OCI-LY7 (cell line): ENCODE results near the gene TBX4. TPM values are rescaled to one million over a fixed set of nuclear protein-coding genes. Genes with fewer than 3 reads are reported as not detected.
A peak's percentile ranks its signal among the peaks of the same experiment; 100 is the strongest.

Experiments used
- BruUV-seq: library from RNA; stranded (reverse); fragments of 400-500 nt; replicated peaks from 2 replicates; lab custom pipeline; 2021; lab: Mats Ljungman, UMichigan
- CTCF ChIA-PET: fragments of 300-600 bp; sonication (Branson Sonifier 250); formaldehyde crosslinking; loops from one replicate; lab custom pipeline; 2022; ENCODE audit warnings: antibody characterized with exemption; ENCODE audit not compliant: unreplicated experiment; lab: Charles Lee
- POLR2A ChIA-PET: fragments of 300-600 bp; sonication (Branson Sonifier 250); formaldehyde crosslinking; loops from one replicate; lab custom pipeline; 2022; ENCODE audit warnings: antibody characterized with exemption; lab: Charles Lee
- DNase-seq: peaks from one replicate; pipeline ENCODE4 v3.0.0-alpha.2; 2015; ENCODE audit warnings: low spot score
- H2AFZ ChIP-seq: fragments of 200-600 bp; sonication (generic), shearing (Covaris generic); 2 replicates; pipeline ENCODE4 v1.6.1; 2014; ENCODE audit warnings: mild to moderate bottlenecking, antibody characterized with exemption, low read length, moderate library complexity
- H3K27ac ChIP-seq: fragments of 200-600 bp; sonication (generic); 2 replicates; pipeline ENCODE4 v1.5.1; 2014; ENCODE audit warnings: mixed run types, low read depth, mild to moderate bottlenecking, moderate library complexity, low read length, inconsistent platforms; ENCODE audit not compliant: poor library complexity, severe bottlenecking
- H3K36me3 ChIP-seq: fragments of 200-600 bp; sonication (generic); 2 replicates; pipeline ENCODE4 v1.6.1; 2014; ENCODE audit warnings: mild to moderate bottlenecking, antibody characterized with exemption, low read length, moderate library complexity, mixed read lengths; ENCODE audit not compliant: insufficient read depth
- H3K4me1 ChIP-seq: fragments of 200-600 bp; sonication (generic); 2 replicates; pipeline ENCODE4 v1.5.1; 2014; ENCODE audit warnings: mild to moderate bottlenecking, low read length; ENCODE audit not compliant: insufficient read depth, poor library complexity, severe bottlenecking
- H3K4me2 ChIP-seq: fragments of 200-600 bp; sonication (generic); 2 replicates; pipeline ENCODE4 v1.6.1; 2014; ENCODE audit warnings: mild to moderate bottlenecking, low read length
- H3K4me3 ChIP-seq: fragments of 200-600 bp; sonication (generic); 2 replicates; pipeline ENCODE4 v1.5.1; 2014; ENCODE audit warnings: mild to moderate bottlenecking, low read depth, low read length; ENCODE audit not compliant: poor library complexity, severe bottlenecking
- H3K79me2 ChIP-seq: fragments of 200-600 bp; sonication (generic); 2 replicates; pipeline ENCODE4 v1.6.1; 2016; ENCODE audit warnings: low read depth, mild to moderate bottlenecking, low read length, moderate library complexity, mixed read lengths; ENCODE audit not compliant: insufficient read depth
- H3K9me2 ChIP-seq: fragments of 200-600 bp; sonication (generic); 2 replicates; pipeline ENCODE4 v1.6.1; 2016; ENCODE audit warnings: mild to moderate bottlenecking, low read length, mixed read lengths; ENCODE audit not compliant: insufficient read depth
- H3K9me3 ChIP-seq: fragments of 200-600 bp; sonication (generic); 2 replicates; pipeline ENCODE4 v1.6.1; 2014; ENCODE audit warnings: mild to moderate bottlenecking, mixed run types, low read length, mixed read lengths
- H4K20me1 ChIP-seq: fragments of 200-600 bp; sonication (generic); 2 replicates; pipeline ENCODE4 v1.6.1; 2014; ENCODE audit warnings: mild to moderate bottlenecking, antibody characterized with exemption, low read length, moderate library complexity, mixed read lengths; ENCODE audit not compliant: insufficient read depth
- EZH2phosphoT487 ChIP-seq: fragments of 200-600 bp; sonication (generic); IDR thresholded peaks from 2 replicates; pipeline ENCODE4 v1.6.1; 2018; ENCODE audit warnings: low read depth, borderline replicate concordance, mild to moderate bottlenecking, mixed run types, antibody characterized with exemption, low read length, moderate library complexity, mixed read lengths
- intact Hi-C: fragments of 100-400 bp; cut with micrococcal nuclease; formaldehyde crosslinking; loops from one replicate; pipeline ENCODE4 v1.10.0; 2022; ENCODE audit not compliant: unreplicated experiment
- total RNA-seq, 2 experiments: library from RNA; depleted of rRNA in 1 of 2; stranded (reverse); fragments of >200 nt in 1 of 2; shearing (Covaris generic) in 1 of 2; gene quantifications; 2 replicates each; pipeline ENCODE4 v1.2.3, GENCODE V29; 2014 to 2022
- TF ChIP-seq, protein P1 (sequence below): fragments of 200-600 bp; sonication (generic); conservative IDR thresholded peaks from 2 replicates; pipeline ENCODE4 v1.5.1; 2014; ENCODE audit warnings: mild to moderate bottlenecking, antibody characterized with exemption, low read length, moderate library complexity, mixed read lengths

TBX4 gene
- total RNA-seq, 2 experiments from 2014 or later: not detected

DNA sequence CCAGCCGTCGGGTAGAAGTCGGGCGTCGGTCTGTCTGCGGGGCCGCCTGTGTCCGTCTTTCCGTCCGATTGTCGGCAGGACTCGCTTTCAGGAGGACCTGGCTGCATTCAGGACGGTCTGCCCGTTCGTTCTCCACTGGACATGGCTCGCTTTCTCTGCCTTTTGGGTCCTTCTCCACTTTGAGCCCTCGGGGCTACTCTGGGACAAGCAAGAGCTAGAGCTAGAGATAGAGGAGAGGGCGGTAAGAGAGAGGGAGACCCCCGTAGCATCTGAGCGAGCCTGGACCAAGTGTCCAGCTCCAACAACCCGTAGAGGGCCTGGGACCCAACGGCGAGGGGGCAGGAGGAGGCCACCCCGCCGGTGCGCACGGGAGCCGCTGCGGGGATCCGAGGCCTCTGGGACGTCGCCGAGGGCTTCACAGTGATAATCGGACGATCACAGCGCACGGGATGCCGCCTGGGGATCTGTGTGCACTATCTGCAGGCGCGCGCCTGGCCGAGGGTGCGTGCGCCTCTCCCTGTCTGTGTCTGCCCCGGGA lies 4.5 kb downstream of the TBX4 start:
- TF ChIP-seq, protein P1, sequence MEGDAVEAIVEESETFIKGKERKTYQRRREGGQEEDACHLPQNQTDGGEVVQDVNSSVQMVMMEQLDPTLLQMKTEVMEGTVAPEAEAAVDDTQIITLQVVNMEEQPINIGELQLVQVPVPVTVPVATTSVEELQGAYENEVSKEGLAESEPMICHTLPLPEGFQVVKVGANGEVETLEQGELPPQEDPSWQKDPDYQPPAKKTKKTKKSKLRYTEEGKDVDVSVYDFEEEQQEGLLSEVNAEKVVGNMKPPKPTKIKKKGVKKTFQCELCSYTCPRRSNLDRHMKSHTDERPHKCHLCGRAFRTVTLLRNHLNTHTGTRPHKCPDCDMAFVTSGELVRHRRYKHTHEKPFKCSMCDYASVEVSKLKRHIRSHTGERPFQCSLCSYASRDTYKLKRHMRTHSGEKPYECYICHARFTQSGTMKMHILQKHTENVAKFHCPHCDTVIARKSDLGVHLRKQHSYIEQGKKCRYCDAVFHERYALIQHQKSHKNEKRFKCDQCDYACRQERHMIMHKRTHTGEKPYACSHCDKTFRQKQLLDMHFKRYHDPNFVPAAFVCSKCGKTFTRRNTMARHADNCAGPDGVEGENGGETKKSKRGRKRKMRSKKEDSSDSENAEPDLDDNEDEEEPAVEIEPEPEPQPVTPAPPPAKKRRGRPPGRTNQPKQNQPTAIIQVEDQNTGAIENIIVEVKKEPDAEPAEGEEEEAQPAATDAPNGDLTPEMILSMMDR: no peak
- no peak for TF ChIP-seq EZH2phosphoT487
- ChIA-PET CTCF (no interaction called here), POLR2A (no interaction called here)
- Histone ChIP-seq H2AFZ (no peak overlapping the region), H3K27ac (no peak overlapping the region), H3K4me1 (peaks cover 11% of the 10 kb centered on the region), H3K9me3 (no peaks in the 10 kb centered on the region), H3K79me2 (no peaks in the 10 kb centered on the region), H4K20me1 (no peaks in the 10 kb centered on the region), H3K9me2 (no peaks in the 10 kb centered on the region), H3K4me2 (no peak overlapping the region), H3K36me3 (no peaks in the 10 kb centered on the region), H3K4me3 (no peak overlapping the region)
- intact Hi-C loops: no loop called here
- no TSS peak for BruUV-seq
- no peak for DNase-seq

DNA sequence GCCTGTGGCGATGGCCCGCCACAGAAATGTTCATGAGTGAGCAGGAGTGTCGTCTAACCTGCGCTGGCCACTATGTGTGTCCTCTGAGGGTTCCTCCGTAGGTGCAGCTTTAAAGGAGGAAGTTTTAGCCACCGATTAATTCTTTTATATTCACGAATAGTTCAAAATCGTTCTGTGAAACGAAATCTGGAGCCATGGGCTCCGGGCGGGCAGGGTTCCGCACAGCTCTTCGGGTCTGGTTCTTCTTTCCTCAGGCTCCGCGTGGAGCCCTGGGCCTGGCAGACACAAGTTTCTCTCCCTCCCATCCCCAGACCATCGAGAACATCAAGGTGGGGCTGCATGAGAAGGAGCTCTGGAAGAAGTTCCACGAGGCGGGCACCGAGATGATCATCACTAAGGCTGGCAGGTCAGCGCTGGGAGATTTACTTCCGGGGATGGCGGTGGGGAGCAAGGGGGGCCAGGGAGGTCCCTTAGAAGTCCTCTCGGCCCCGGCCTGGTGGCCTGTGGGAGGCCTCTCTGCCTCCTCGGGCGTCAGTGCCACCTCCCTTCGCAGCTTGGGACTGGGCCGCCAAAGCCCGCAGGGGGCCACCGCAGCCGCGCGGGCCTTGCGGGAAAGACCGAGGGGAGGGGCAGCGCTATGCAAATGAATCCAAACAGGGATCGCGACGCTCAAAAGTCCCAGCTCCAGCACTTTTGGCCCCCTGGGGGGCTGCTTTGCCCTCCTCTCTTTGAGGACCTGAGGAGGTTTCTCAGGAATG lies 5.2 kb downstream of the TBX4 start:
- peaks cover 13% of the 10 kb centered on the region for H3K4me1 ChIP-seq
- ChIA-PET CTCF (no interaction called here), POLR2A (no interaction called here)
- no TSS peak for BruUV-seq
- H3K27ac ChIP-seq: no peak overlapping the region
- DNase-seq: no peak
- no peak overlapping the region for H3K4me3 ChIP-seq
- no peak overlapping the region for H2AFZ ChIP-seq
- H3K4me2 ChIP-seq: no peak overlapping the region
- no peak for TF ChIP-seq EZH2phosphoT487
- TF ChIP-seq, protein P1: no peak
- H4K20me1 ChIP-seq: no peaks in the 10 kb centered on the region
- H3K9me3 ChIP-seq: no peaks in the 10 kb centered on the region
- intact Hi-C loops: no loop called here
- no peaks in the 10 kb centered on the region for H3K79me2 ChIP-seq
- H3K36me3 ChIP-seq: no peaks in the 10 kb centered on the region
- H3K9me2 ChIP-seq: no peaks in the 10 kb centered on the region

- H2AFZ ChIP-seq: peak overlapping the region; percentile 42; the same call in 1 of the 2 replicates
- no peaks in the 10 kb centered on the region for H3K9me2 ChIP-seq
- H3K4me1 ChIP-seq: peaks cover 13% of the 10 kb centered on the region
- no peak for TF ChIP-seq EZH2phosphoT487
- TF ChIP-seq, protein P1: no peak
- H3K4me2 ChIP-seq: no peak overlapping the region
- no peaks in the 10 kb centered on the region for H3K9me3 ChIP-seq
- no peak overlapping the region for H3K4me3 ChIP-seq
- no peak for DNase-seq
- no peak overlapping the region for H3K27ac ChIP-seq
- H4K20me1 ChIP-seq: no peaks in the 10 kb centered on the region
- POLR2A ChIA-PET: interaction anchor here (1.0 kb wide), 1 partner anchor 10 kb away, joined by 3 read pairs; no protein-coding TSS in a partner anchor
- H3K79me2 ChIP-seq: no peaks in the 10 kb centered on the region
- CTCF ChIA-PET: no interaction called here
- intact Hi-C loops: no loop called here
- no TSS peak for BruUV-seq
- no peaks in the 10 kb centered on the region for H3K36me3 ChIP-seq
Observed at GRCh38 chr17:61458000-61458399, 5.8 kb downstream of the TBX4 start.
